AML-193 (cell line): ENCODE results near the gene CLTB.
A peak's percentile ranks its signal among the peaks of the same experiment; 100 is the strongest.

Source experiments
- DNase-seq, 2 experiments: peaks; one replicate each; lab custom pipeline; 2025; lab: John Stamatoyannopoulos, UW

The CLTB gene

GRCh38 chr5:176401281-176402205 lies 14.8 kb downstream of the CLTB start:
- no peak for DNase-seq

- no peak for DNase-seq
These were observed 15.8 kb downstream of the CLTB start for GRCh38 chr5:176400382-176401156.

- DNase-seq: no peak
These were observed 18.5 kb downstream of the CLTB start for GRCh38 chr5:176397736-176398420.

GRCh38 chr5:176396330-176396729 lies 20.0 kb downstream of the CLTB start:
- DNase-seq: no peak

- DNase-seq: no peak
These were observed 21.3 kb downstream of the CLTB start for GRCh38 chr5:176394881-176395675.

- no peak for DNase-seq
These were observed 22.2 kb downstream of the CLTB start for GRCh38 chr5:176394096-176394495.

- no peak for DNase-seq
These were observed 23.8 kb downstream of the CLTB start for GRCh38 chr5:176392526-176392925.

- DNase-seq: peak; percentile 30 to 41
These were observed 24.3 kb downstream of the CLTB start for GRCh38 chr5:176391999-176392398.

GRCh38 chr5:176391479-176391878 lies 24.9 kb downstream of the CLTB start:
- DNase-seq: no peak

- DNase-seq: no peak
These were observed 26.9 kb downstream of the CLTB start for GRCh38 chr5:176389135-176390123.

- DNase-seq: peak; percentile 96 to 97
These were observed 27.8 kb downstream of the CLTB start, which contains the start of the genes HIGD2A and NOP16 for GRCh38 chr5:176388444-176389134. Gene HIGD2A, plus strand, starts transcription at chr5:176388751. Its CDS starts 69 bp downstream, at chr5:176388820. Gene NOP16, minus strand, starts transcription at chr5:176388598. Its CDS starts 59 bp downstream, at chr5:176388539.

- no peak for DNase-seq
These were observed 28.3 kb downstream of the CLTB start for GRCh38 chr5:176388003-176388443.

GRCh38 chr5:176387384-176387925 lies 28.9 kb downstream of the CLTB start:
- no peak for DNase-seq

- DNase-seq: no peak
These were observed 29.8 kb downstream of the CLTB start for GRCh38 chr5:176386491-176386890.

GRCh38 chr5:176384991-176385390 lies 31.3 kb downstream of the CLTB start:
- DNase-seq: no peak

GRCh38 chr5:176384366-176384930 lies 31.9 kb downstream of the CLTB start:
- DNase-seq: no peak

GRCh38 chr5:176383961-176384360 lies 32.4 kb downstream of the CLTB start:
- no peak for DNase-seq

GRCh38 chr5:176383248-176383905 lies 33.0 kb downstream of the CLTB start:
- DNase-seq: no peak
